Testis (tissue), 3 donors: Measurements from ENCODE around the gene PTGFRN. TPM values are rescaled to one million over a fixed set of nuclear protein-coding genes. Genes with fewer than 3 reads are reported as not detected.

ENCODE experiments used
- DNase-seq: peaks from one replicate; pipeline ENCODE4 v3.0.0-alpha.2; 2019
- H3K27ac ChIP-seq, 2 donors: fragments of 200-600 bp; sonication (generic); one replicate each; pipeline ENCODE4 v1.5.1; 2019
- H3K27me3 ChIP-seq: fragments of 200-600 bp; sonication (generic); one replicate; pipeline ENCODE4 v1.5.1; 2019
- H3K36me3 ChIP-seq: fragments of 200-600 bp; sonication (generic); one replicate; pipeline ENCODE4 v1.5.1; 2017; ENCODE audit warnings: low read depth; ENCODE audit errors: missing control alignments
- H3K4me1 ChIP-seq: fragments of 200-600 bp; sonication (generic); one replicate; pipeline ENCODE4 v1.5.1; 2019
- H3K4me3 ChIP-seq, 2 donors: fragments of 200-600 bp; sonication (generic); one replicate each; pipeline ENCODE4 v1.5.1; 2017 to 2019
- H3K9me3 ChIP-seq: fragments of 200-600 bp; sonication (generic); one replicate; pipeline ENCODE4 v1.5.1; 2017
- CTCF ChIP-seq, 3 experiments: fragments of 450-650 bp in 2 of 3; fragments of 200-600 bp in 1 of 3; sonication (generic) in 1 of 3; IDR thresholded peaks; one replicate each; pipeline ENCODE4 v1.5.1; 2016 to 2019; ENCODE audit warnings: antibody characterized with exemption in 3 of 3, mild to moderate bottlenecking in 2 of 3, moderate library complexity in 1 of 3
- POLR2A ChIP-seq: fragments of 450-650 bp; IDR thresholded peaks from one replicate; pipeline ENCODE4 v1.6.1; 2017; ENCODE audit warnings: antibody characterized with exemption, mild to moderate bottlenecking, moderate library complexity
- WGBS, 2 donors: methylation state at CpG; one replicate each; pipeline ENCODE4 v1.1.5; 2018; 5-methylcytosine and 5-hydroxymethylcytosine counted together
- intact Hi-C: fragments of 100-400 bp; cut with DNase I; formaldehyde crosslinking; loops from one replicate; pipeline ENCODE4 v1.15.1; 2023; ENCODE audit warnings: low total_unique reads
- polyA plus RNA-seq: library from polyadenylated mRNA; stranded (reverse); fragments of 350-450 nt; fragmentation: Illumina TruSeq; extraction: RNeasy Lipid Tissue Mini Kit (QIAGEN cat#74804); gene quantifications from one replicate; pipeline ENCODE4 v1.2.3, GENCODE V29; 2014; ENCODE audit warnings: low read depth, low replicate concordance; ENCODE audit not compliant: insufficient read depth
- total RNA-seq, 2 donors: library from RNA; depleted of rRNA; stranded (reverse); fragments of >200 nt; gene quantifications; one replicate each; pipeline ENCODE4 v1.2.3, GENCODE V29; 2016

The PTGFRN gene
- total and polyA plus RNA-seq, 3 donors from 2014 or later = 26.8 to 32.0 (median 28.1) TPM

- Histone ChIP-seq H3K4me1 (no peaks in the 10 kb centered on the region), H3K4me3 (no peak overlapping the region), H3K27me3 (no peaks in the 10 kb centered on the region), H3K9me3 (no peaks in the 10 kb centered on the region), H3K36me3 (no peaks in the 10 kb centered on the region), H3K27ac (no peak overlapping the region)
- intact Hi-C loops = no loop called here
- TF ChIP-seq CTCF (IDR thresholded peaks at IDR 0.05) = no peak
- no peak for TF ChIP-seq POLR2A
- WGBS, 2 donors = 98 to 100% methylated on average over 3 of the region's 3 CpGs
- DNase-seq = no peak
These were observed 101.6 kb downstream of the PTGFRN start for GRCh38 chr1:117011334-117011733.

GRCh38 chr1:117013309-117013858 lies 103.7 kb downstream of the PTGFRN start:
- Histone ChIP-seq H3K9me3 (no peaks in the 10 kb centered on the region), H3K36me3 (no peaks in the 10 kb centered on the region), H3K4me3 (no peak overlapping the region), H3K27me3 (no peaks in the 10 kb centered on the region), H3K4me1 (peaks cover 15% of the 10 kb centered on the region), H3K27ac (no peak overlapping the region)
- no peak for DNase-seq
- no peak for TF ChIP-seq CTCF (IDR thresholded peaks at IDR 0.05)
- TF ChIP-seq POLR2A = no peak
- intact Hi-C loops = no loop called here
- WGBS, 2 donors = 96% methylated on average over 4 to 5 of the region's 5 CpGs

- WGBS, 2 donors = 90 to 94% methylated on average over 5 of the region's 5 CpGs
- Histone ChIP-seq H3K4me3 (no peak overlapping the region), H3K27ac (no peak overlapping the region), H3K9me3 (no peaks in the 10 kb centered on the region), H3K4me1 (peaks cover 16% of the 10 kb centered on the region), H3K36me3 (no peaks in the 10 kb centered on the region), H3K27me3 (no peaks in the 10 kb centered on the region)
- intact Hi-C loops = no loop called here
- DNase-seq = no peak
- TF ChIP-seq CTCF (IDR thresholded peaks at IDR 0.05) = no peak
- TF ChIP-seq POLR2A = no peak
These were observed 104.5 kb downstream of the PTGFRN start for GRCh38 chr1:117014209-117014608.

- no peaks in the 10 kb centered on the region for H3K9me3 ChIP-seq
- TF ChIP-seq CTCF (IDR thresholded peaks at IDR 0.05) = no peak
- no peak for TF ChIP-seq POLR2A
- no peak for DNase-seq
- intact Hi-C loops = no loop called here
- no peak overlapping the region for H3K4me3 ChIP-seq
- H3K27ac ChIP-seq = no peak overlapping the region
- no peaks in the 10 kb centered on the region for H3K36me3 ChIP-seq
- no peaks in the 10 kb centered on the region for H3K27me3 ChIP-seq
- H3K4me1 ChIP-seq = peaks cover 16% of the 10 kb centered on the region
- WGBS, 2 donors = 93 to 98% methylated on average over 3 of the region's 3 CpGs
These were observed 106.0 kb downstream of the PTGFRN start for GRCh38 chr1:117015724-117016123.

- no peaks in the 10 kb centered on the region for H3K9me3 ChIP-seq
- 78 to 80% methylated on average over 4 of the region's 4 CpGs for WGBS, 2 donors
- no peaks in the 10 kb centered on the region for H3K27me3 ChIP-seq
- no peak overlapping the region for H3K4me3 ChIP-seq
- intact Hi-C loops = no loop called here
- TF ChIP-seq CTCF (IDR thresholded peaks at IDR 0.05) = no peak
- no peak for TF ChIP-seq POLR2A
- H3K27ac ChIP-seq = no peak overlapping the region
- no peak for DNase-seq
- H3K36me3 ChIP-seq = no peaks in the 10 kb centered on the region
- peaks cover 16% of the 10 kb centered on the region for H3K4me1 ChIP-seq
These were observed 107.3 kb downstream of the PTGFRN start for GRCh38 chr1:117017062-117017461.
